ENCODE results near the gene C1orf146.
"Not testable (repeated sequence)": the region's sequence is repeated elsewhere in the genome, so short reads cannot be mapped to it uniquely, and the experiment has no call there.

Gene C1orf146

GRCh38 chr1:92217721-92218120 is at the start of gene C1orf146:
Gene C1orf146, plus strand, starts transcription at chr1:92217915. Its CDS starts 13,506 bp downstream, at chr1:92231421.
- no peak for DNase-seq

- DNase-seq: peak; percentile 81
These were observed 49.1 kb upstream of the C1orf146 start for GRCh38 chr1:92168657-92169056.

GRCh38 chr1:92169214-92170005 is 48.3 kb upstream of the C1orf146 start:
- no peak for DNase-seq

GRCh38 chr1:92184632-92185031 is 33.1 kb upstream of the C1orf146 start:
- no peak for DNase-seq

- DNase-seq: no peak
These were observed 31.6 kb upstream of the C1orf146 start for GRCh38 chr1:92186081-92186480.

GRCh38 chr1:92188436-92189255 is 29.1 kb upstream of the C1orf146 start:
- DNase-seq: no peak

- DNase-seq: no peak
These were observed 26.0 kb upstream of the C1orf146 start for GRCh38 chr1:92191726-92192125.

GRCh38 chr1:92192246-92192645 is 25.5 kb upstream of the C1orf146 start:
- no peak for DNase-seq

GRCh38 chr1:92194511-92194910 is 23.2 kb upstream of the C1orf146 start:
- no peak for DNase-seq

GRCh38 chr1:92201973-92202372 is 15.7 kb upstream of the C1orf146 start:
- DNase-seq: no peak

- DNase-seq: no peak
These were observed 14.6 kb upstream of the C1orf146 start for GRCh38 chr1:92203105-92203504.

- DNase-seq: no peak
These were observed 7.0 kb upstream of the C1orf146 start for GRCh38 chr1:92210701-92211100.

GRCh38 chr1:92211166-92211565 is 6.5 kb upstream of the C1orf146 start:
- DNase-seq: no peak

GRCh38 chr1:92218559-92218958 is 844 bp downstream of the C1orf146 start:
- no peak for DNase-seq

- no peak for DNase-seq
These were observed 1.3 kb downstream of the C1orf146 start for GRCh38 chr1:92219028-92219427.

- DNase-seq: no peak
These were observed 10.7 kb downstream of the C1orf146 start for GRCh38 chr1:92228401-92228800.

- DNase-seq: no peak
These were observed 13.0 kb downstream of the C1orf146 start for GRCh38 chr1:92230736-92231135.

GRCh38 chr1:92240034-92240433 is 22.3 kb downstream of the C1orf146 start:
- no peak for DNase-seq

GRCh38 chr1:92244376-92244775 is 26.7 kb downstream of the C1orf146 start:
- DNase-seq: no peak

- DNase-seq: not testable (repeated sequence)
These were observed 37.0 kb downstream of the C1orf146 start for GRCh38 chr1:92254714-92255113.

GRCh38 chr1:92259350-92259749 is 41.6 kb downstream of the C1orf146 start:
- DNase-seq: no peak

GRCh38 chr1:92262516-92262915 is 44.8 kb downstream of the C1orf146 start:
- DNase-seq: no peak

- DNase-seq: no peak
These were observed 55.3 kb downstream of the C1orf146 start for GRCh38 chr1:92273039-92273438.

- DNase-seq: no peak
These were observed 57.2 kb downstream of the C1orf146 start for GRCh38 chr1:92274939-92275338.
